Activated CD8-positive, alpha-beta memory T cell treated with anti-CD3 and anti-CD28 coated beads, Interleukin-2, amount 50 U/mL, for 48 hours (primary cell): Measurements from ENCODE around the gene POU2AF3.

Source experiments
- DNase-seq: peaks from one replicate; pipeline ENCODE4 v3.0.0-alpha.2; 2020

Gene POU2AF3

DNA sequence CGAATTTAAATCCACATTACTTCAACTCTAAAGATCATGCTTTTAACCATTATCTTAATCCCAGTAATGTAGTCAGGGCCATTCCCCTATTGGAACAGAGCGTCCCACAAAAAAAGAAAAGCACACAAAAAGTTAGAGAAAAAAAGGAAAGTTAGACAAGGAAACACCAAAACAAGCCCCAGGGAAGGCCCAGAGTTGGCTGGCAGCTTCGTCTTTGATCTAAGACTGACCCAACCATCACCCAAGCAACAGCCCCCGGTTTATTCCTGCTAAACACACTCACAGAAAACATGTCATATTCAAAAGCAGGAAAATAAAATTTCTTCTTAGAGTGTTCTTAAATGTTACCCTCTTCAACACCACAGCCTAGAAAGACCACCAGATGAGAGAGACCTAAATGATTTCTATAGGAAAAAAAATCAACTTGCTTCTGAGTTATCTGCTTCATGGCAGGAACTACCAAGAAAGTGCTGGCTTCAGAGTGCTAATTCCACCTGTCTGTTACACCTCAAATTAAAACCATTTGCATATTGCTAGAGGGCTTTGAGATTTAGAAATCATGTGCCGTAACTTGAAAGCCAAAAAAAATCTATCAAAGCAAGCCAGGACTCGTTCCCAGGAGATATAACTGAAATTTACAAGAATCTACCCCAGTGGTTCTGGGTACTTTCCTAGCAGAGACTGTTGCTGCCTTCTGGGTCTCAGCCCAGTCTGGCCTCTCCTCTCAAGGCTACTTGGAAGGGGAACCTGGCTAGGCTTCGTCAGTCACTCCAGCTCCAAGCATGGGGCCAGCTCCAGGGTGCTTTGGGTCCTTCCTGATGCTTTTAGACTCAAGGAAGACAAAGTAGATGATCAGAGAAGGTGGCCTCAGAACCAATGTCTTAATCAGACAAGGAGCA lies 31.2 kb downstream of the POU2AF3 start:
- DNase-seq, result no peak

DNA sequence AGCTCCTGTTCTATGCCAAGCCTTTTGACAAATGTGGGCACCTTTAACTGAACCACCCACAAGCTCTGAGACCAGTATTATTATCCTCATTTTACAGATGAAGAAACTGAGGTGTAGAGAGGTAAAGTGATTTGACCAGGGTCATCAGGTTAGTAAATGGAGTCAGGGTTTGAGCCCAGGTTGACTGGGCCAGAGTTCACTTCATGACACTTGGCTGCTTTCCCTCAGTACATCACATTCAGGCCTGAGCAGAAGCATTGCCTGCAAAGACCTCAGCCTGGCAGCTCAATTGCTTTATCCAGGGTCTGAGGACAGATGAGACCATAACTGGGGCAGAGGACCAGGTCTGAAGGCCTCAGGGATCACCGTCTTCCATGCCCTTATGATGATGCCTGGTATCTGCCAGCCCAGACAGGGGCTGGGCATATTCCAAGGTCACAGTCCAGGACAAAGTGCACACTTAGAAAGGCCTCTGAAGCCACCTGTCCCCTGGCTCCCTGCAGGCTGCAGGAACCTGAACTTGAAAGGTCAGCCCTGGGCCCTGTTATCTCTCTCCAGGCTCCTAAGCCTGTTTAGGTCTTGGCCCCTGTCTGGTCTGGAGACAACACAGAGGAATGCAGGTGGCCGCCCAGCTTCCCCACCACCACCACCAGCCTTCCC lies 32.0 kb downstream of the POU2AF3 start:
- DNase-seq, result no peak

DNA sequence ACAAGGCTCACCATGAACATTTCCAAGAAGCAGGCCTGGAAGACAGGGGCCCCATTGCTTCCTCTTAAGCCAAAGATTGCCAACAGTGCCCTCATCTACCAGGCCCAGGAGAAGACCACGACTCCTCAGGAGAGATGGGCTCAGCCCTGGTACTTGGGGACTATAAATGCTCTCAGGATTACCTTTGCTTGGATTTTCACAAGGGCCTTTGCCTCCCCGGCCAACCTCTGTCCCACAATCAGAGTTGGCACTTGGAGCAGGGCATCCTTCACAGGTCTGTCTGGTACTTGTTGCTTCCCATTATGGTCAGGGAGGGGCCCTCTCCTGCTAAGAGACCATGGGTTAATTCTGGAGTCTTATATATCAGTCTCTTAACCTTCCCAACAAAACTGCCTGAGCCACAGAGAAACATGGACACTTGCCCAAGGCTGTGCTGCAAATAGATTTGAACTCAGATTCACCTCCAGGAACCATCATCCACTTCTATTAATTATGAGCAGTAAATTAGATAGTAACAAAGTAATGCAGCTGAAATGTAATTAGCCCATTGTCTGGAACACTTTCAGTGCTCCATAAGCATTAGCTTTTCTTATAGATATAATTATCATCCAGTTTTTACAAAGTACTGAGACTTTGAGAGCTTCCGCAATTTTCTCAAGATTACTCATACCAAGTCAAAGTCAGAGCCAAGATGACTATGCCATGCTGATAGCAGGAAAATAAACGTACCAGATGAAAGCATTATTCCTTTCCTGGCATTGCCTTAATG lies 33.5 kb downstream of the POU2AF3 start:
- no peak for DNase-seq

DNA sequence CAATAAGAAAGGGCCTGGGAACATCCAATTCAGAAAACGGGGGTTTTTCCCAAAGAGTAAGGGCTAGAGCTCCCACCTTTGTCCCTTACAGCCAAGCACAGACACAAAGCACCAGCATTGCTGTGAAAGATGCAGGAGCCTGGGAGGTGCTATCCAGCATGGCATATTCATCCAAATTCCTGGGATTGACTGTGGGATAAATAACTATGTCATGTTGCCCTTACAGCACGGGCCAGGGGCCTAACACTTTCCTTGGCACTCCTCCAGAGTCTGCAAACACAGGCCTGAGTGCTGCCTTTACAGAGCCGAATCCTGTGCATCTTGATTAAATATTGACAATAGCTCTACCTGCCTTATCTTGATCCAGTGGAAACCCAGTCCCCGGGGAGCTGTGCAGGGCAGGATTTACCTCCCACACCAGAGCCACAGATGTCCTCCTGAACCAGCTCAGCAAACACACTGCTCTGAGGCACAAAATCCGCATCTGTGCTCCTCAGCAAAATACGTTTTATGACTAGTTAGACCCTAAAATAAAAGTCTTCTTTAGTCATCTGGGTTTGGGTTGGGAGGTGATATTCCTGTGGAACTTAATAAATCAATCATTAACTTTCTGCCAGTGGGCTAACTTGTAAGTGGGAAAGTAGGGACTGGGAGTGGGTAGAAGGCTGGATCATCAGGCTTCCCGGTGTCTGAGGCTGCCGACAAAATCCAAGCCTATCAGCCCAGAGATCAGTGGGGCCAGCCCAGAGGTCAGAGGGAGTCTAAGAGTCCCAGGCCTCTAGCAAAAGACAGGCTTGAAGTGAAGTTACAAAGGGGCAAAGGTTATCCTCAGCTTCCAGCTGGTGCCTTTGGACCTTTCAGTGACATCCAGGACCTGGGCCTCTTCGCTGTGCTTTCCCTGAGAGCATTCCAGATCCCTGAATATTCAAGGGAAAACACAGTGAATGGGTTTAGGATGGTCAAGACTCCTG lies 36.5 kb downstream of the POU2AF3 start:
- no peak for DNase-seq

DNA sequence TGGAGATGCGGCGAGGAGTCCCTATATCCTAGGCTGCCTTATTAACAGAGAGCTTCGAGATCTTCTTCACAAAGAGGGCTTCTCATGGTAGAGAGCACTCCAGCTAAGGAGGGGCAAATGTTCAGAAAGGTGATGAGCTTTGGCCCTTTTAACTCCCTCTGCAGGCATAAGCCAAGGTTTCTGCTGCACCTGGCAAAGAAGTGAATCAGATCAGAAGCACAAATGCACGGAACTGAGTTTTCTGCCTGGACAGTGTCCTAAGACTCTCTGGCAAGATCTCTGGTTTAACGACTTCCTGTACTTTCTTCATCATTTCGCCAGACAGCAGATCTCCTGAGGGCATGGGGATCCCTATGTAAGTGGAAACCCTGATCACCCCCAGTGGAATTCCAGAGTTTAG lies 37.2 kb downstream of the POU2AF3 start:
- no peak for DNase-seq

DNA sequence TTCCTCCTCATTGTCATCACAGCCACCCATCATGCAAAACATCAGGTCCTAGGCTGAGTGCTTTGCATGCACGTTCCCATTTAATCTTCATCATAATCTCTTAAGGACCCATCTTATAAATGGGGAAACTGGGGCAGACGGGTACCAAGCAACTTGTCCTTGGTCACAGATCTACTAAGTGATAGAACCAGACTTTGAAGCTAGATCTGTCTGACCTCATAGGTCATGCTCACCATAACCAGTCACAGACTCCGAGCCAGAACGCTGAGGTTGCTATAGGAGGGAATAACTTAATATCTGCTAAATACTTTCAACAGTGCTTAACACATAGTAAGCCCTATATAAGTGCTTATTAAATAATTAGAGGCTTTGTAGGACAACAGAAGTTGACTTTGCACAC lies 37.7 kb downstream of the POU2AF3 start:
- DNase-seq, result no peak

DNA sequence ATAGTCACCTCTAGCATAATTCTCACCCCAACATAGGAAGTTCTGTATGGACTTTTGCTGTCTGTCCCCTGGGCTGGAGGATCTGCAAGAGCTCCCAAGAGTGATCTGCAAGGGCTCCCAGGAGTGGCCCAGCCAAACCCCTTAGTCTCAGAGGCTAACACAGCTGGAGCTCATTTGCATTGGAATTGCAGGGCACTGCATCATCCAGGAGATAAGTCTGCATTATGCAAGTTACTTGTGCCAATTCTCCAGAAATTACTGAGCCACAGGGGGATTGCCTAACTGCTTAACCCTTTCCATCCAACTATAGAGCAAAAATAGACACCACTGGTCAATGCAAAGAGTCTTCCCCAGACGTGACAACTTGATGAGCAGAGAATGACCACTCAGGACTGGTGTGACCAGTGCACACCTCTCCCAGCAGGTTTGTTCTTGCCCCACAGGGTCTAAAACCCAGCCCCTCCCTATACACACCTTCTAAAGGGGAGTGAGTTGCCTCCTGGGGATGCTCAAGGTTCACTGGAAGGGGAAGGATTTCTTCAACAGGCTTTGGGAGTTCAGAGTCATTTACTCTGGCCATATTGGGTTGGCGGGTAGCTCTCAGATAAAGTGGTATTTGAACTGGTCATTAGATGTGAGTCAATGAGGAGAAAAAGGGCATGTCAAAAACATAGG lies 38.4 kb downstream of the POU2AF3 start:
- no peak for DNase-seq

DNA sequence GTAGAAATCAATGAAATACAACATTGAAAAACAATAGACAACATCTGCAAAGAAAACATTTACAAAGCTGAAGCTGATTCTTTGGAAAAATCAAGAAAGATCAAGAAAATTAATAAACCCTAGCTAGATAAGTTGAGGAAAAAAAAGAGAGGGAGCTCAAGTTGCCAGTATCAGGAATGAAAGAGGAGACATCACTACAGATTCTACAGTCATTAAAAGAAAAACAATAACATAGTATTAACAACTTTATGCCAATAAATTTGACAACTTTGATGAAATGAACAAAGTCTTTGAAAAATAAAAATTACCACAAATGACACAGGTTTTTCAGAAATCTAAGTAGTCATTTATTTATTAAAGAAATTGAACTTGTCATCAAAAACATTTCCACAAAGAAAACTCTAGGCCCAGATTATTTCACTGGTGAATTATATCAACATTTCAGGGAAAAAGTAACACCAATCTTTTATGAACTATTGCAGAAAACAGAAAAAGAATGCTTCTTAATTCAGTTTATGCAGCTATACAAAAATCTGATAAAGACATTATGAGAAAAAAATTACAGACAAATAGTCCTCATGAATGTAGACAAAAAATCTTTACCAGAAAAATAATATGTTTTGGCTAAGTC lies 41.5 kb downstream of the POU2AF3 start:
- DNase-seq, result no peak

DNA sequence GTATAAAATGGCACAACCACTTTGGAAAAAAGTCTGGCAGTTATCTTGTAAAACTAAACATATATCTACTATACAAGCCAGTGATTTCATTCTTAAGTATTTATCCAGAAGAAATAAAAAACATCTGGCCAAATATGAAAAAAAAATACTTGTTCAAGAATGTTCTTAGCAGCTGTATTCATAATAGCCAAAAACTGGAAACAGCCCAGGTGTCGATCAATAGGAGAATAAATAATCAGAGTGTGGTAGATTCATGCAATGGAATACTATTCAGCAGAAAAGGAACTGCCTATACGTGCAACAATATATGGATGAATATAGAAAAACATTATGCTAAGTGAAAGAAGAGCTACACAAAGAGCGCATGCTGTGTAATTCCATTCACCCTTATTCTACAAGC lies 44.0 kb downstream of the POU2AF3 start:
- DNase-seq, result no peak

DNA sequence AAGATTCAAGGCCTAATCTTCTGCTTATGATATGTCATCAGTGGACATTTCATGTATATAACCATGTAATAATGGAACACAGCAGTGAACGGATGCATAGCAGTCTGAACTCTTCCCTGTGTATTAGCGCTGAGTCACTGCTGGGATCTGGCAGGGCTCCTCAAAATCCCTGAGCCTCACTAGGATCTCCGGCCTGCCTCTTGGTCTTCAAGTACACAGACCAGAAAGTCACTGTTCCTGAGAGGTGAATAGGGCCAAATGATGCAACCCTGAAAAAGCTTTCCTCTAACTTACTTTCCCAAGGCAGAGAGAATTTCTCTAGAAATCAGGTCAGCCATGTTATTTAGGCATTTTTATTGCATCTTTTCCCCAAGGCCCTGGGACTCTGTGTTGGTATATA lies 45.7 kb downstream of the POU2AF3 start:
- no peak for DNase-seq

DNA sequence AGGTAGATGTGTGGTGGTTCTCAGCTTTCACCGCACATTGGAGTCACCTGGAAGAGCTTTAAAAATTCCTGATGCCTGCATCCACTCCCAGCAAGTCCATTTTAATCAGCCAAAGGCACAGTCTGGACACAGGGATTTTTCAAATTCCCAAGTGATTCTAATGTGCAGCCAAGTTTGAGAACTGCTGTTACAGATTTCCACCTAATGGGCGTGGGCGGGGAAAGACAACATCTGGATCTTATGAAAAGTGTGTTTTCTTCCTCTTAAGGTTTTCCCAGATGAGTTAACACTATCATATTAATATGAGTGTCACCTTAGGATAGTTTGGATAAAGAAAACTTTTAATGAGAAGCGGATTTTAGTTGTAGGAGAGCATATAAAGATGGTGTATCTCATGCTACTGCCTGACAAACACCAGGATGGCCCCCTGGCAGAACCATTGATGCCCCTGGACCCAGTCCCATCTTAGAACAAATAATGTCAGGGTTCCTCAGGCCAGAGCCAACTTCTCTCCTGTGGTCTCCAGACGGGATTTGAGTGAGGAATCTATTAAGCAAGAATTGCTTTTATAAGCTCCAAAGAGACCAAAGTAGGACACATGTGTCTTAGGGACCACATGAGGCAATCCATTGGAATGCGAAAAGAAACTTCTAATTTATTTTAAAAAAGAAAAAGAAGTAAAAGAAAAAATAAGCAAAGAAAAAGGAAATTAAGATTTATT lies 48.8 kb downstream of the POU2AF3 start:
- DNase-seq, result no peak

DNA sequence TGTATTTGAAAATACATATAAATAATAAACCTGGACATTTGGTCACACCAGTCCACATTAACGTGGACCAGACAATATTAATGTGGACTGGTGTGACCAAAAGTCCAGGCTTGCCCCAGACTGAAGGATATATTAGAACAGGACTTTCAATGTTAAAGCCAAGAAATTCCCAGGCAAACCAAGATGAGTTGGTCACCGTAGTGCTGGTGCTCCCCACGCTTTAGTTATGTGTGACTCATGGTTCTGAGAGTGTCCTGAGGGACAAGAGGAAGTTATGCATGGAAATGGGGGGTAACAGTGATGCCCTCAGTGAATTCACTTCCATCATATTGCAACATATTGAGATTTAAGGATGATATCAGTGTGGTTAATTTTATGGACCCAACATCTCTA lies 49.4 kb downstream of the POU2AF3 start:
- DNase-seq, result no peak

DNA sequence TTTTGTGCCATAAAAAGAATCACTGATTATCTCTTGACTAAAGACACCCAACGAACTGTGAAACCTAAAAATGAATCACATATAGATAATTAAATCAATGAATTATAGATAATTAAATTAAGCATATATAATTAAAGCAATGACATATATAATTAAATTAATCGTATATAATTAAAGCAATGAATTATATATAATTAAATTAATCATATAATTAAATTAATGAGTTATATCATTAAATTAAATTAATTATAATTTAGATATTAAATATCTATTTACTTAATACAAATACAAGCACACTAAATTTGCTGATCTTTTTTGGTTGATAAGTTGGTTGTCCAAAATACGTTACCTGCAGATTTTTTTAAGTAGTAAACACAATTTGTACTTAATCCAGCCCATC lies 49.8 kb downstream of the POU2AF3 start:
- no peak for DNase-seq

DNA sequence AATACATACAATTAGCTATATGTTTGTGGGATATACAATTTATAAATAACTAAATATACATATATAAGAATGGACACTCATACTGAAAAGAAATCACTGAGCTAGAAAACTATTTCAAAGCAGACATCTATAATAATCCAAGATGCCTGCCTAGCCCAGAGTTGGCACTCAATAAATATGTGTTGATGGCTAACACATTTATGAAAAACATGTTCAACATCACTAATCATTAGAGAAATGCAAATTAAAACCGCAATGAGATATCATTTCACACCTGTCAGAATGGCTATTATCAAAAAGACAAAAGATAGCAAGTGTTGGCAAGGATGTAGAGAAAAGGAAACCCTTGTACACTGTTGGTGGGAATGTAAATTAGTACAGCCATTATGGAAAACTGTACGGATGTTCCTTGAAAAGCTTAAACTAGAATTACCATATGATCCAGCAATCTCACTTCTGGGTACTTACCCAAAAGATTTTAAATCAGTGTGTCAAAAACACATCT lies 50.9 kb downstream of the POU2AF3 start:
- DNase-seq, result no peak

DNA sequence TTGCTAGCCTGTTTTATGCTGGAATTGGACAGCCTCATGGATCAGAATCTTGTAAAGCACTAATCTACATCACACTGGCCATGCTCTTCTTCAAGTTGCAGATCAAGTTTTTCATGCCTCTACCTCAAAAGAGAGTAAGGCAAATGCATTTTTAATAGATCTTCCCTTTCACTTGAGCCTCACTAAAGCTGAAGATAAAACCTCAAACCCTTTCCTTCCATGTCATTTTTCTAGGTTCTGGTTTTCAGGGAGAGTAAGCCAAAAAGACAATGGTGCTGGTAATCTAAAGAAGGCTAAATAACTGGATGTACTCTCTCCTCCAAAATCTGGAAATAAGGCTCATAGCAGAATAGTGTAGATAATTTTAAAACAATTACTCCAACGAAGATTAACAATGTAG lies 52.5 kb downstream of the POU2AF3 start:
- DNase-seq, result no peak

DNA sequence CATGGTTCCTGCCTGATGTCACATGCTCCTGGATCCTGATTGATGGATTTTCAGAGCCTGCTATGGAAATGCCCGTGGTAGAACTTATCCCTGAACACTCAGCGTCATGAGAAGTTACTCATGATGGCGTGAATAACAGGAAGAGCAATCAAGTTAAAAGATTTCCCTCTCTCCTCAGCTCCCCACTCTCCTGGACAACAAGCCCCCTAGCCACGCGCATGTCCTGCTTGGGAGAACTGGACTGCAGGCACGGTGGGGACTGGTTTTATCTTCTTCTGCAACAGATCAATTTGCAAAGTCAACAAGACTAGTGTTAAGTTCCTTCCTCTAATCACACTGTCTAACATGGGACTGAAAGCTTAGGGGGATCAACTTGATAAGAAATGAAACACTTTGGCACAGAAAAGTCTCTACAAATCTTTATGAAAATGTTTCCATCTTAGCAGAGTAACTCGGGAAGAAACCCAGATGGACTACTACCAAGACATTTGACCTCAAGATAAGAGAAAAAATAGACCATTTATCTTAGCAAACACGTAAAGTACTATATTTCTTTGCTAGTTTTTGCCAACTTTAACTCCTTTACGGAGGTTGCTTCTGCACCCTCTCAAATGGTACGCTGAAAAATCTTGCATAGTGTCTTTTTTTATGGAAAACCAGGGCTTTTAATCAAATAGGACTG lies 53.2 kb downstream of the POU2AF3 start:
- no peak for DNase-seq

DNA sequence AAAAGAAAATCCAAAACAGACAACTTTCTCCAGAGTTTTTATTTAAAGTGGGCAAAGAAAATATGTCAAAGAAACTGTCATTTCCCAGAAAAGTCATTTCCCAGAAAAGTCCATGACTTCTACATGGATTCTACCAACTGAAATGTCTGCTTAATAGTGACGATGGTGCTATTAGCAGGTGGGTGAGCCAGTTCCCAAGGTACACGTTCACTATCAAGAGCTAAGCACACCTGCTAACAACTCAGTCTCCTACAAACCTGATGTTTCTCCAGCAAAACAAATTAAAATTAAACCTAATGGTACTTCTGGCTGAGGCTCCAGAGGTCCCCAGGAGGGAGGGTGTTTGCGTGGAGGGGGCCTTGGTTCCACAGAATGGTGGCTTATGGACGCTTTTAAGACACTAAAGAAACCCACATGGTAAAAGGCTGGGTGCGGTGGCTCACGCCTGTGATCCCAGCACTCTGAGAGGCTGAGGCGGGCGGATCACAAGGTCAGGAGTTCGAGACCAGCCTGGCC lies 53.9 kb downstream of the POU2AF3 start:
- DNase-seq, result no peak

DNA sequence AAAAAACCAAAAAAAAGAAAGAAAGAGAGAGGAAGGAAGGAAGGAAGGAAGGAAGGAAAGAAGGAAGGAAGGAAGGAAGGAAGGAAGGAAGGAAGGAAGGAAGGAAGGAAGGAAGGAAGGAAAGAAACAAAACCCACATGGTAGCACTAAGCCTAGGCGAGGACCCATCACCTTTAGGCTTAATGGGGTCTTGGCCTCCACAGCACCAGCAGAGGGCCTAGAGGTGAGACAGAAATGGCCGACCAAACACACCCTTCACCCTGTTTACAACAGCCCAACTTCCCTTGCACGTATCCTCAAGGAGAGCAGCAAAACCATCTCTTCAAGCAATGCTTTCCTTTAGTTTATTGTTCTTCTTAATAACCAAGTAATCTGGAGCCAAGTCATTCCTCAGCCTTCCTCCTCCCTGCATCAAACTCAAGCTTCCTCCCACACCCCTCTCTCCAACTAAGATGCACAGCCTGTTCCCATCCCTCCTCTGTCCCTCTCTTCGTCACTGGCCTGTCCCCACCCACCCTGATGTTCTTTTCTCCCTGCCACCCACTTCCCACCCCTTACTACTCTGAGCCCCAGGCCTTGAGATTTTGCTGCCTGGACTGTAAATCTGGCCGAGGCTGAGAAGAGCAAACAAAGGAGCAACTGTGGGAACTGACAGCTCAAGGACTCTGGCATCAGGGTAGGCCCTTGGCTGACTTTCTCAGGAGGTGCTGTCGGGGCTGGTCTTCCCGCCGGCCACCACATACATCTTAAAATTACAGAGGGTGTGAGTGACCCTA lies 54.8 kb downstream of the POU2AF3 start:
- no peak for DNase-seq
